Measurements from ENCODE around the gene ING5. TPM values are rescaled to one million over a fixed set of nuclear protein-coding genes. Genes with fewer than 3 reads are reported as not detected.
"Not testable (repeated sequence)": the region's sequence is repeated elsewhere in the genome, so short reads cannot be mapped to it uniquely, and the experiment has no call there.

The ING5 gene
- total RNA-seq, 1 donor from 2014 or later, result 56.9 TPM

GRCh38 chr2:241660593-241661213 is 41.1 kb upstream of the ING5 start:
- DNase-seq (ENCODE audit: low spot score in 2 of 2, unreplicated experiment in 2 of 2), result no peak
- TF ChIP-seq CTCF (IDR thresholded peaks at IDR 0.05; ENCODE audit: unreplicated experiment), result no peak
- Mint-ChIP-seq H3K4me3 (no peak overlapping the region), H3K9me3 (no peaks in the 10 kb centered on the region), H3K27me3 (ENCODE audit: low read depth) (no peaks in the 10 kb centered on the region), H3K36me3 (peaks cover 23% of the 10 kb centered on the region), H3K4me1 (peaks cover 10% of the 10 kb centered on the region), H3K27ac (no peak overlapping the region)

GRCh38 chr2:241662731-241663130 is 39.1 kb upstream of the ING5 start:
- H3K27me3 Mint-ChIP-seq (ENCODE audit: low read depth), result not testable (repeated sequence)

GRCh38 chr2:241665731-241666440 is 36.0 kb upstream of the ING5 start:
- H3K27ac Mint-ChIP-seq, result peak overlapping the region; percentile 83

More at GRCh38 chr2:241662731-241663130, 39.1 kb upstream of the ING5 start:
- not testable (repeated sequence) for H3K9me3 Mint-ChIP-seq; H3K4me3 Mint-ChIP-seq; DNase-seq (ENCODE audit: low spot score in 2 of 2, unreplicated experiment in 2 of 2); H3K27ac Mint-ChIP-seq
- H3K36me3 Mint-ChIP-seq, result peaks cover 16% of the 10 kb centered on the region
- peaks cover 17% of the 10 kb centered on the region for H3K4me1 Mint-ChIP-seq

DNA sequence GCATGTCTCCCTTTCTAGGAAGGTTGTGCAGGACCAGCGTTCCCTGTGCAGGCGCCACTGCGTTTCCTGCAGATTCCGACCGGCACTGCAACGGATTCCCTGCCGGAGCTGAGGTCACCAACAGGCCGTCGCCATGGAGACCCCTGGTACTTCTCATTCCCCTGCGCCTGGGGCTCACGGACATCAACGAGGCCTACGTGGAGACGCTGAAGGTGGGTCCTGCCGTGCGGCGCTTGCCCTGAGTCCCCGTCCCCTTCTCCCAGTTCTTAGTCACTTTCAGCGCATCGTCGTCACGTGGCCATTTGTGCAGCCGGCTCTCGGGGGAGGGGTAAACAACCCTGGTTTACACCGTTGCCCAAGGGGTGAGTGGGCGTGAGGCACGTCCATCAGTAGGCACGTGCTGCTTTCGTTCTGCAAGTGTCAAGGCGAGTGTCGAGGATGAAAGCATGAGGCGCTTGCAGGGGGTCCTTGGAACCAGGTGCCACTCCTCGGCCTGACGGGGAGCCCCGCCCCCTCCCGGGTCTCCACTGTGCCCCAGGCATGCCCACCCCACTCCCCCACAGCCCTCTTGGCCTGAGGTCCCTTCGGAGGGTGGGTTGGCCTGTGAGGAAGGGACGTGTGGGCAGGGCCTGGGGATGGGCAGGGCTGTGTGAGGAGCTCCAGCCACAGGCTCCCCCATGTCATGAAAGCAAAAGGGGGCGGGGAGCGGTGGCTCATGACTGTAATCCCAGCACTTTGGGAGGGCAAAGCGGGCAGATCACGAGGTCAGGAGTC is 35.0 kb upstream of the ING5 start:
- Mint-ChIP-seq H3K4me1 (peaks cover 17% of the 10 kb centered on the region), H3K27me3 (ENCODE audit: low read depth) (no peaks in the 10 kb centered on the region), H3K4me3 (peak overlapping the region; percentile 38), H3K36me3 (peaks cover 9% of the 10 kb centered on the region), H3K9me3 (no peaks in the 10 kb centered on the region), H3K27ac (peak overlapping the region; percentile 83)
- peak; percentile 56 to 67 for DNase-seq (ENCODE audit: low spot score in 2 of 2, unreplicated experiment in 2 of 2)
- TF ChIP-seq CTCF (IDR thresholded peaks at IDR 0.05; ENCODE audit: unreplicated experiment), result no peak

More at GRCh38 chr2:241665731-241666440, 36.0 kb upstream of the ING5 start:
- H3K27me3 Mint-ChIP-seq (ENCODE audit: low read depth), result no peaks in the 10 kb centered on the region
- no peak overlapping the region for H3K4me3 Mint-ChIP-seq
- H3K36me3 Mint-ChIP-seq, result peaks cover 5% of the 10 kb centered on the region
- TF ChIP-seq CTCF (IDR thresholded peaks at IDR 0.05; ENCODE audit: unreplicated experiment), result no peak
- DNase-seq (ENCODE audit: low spot score in 2 of 2, unreplicated experiment in 2 of 2), result no peak
- peaks cover 17% of the 10 kb centered on the region for H3K4me1 Mint-ChIP-seq
- no peaks in the 10 kb centered on the region for H3K9me3 Mint-ChIP-seq

DNA sequence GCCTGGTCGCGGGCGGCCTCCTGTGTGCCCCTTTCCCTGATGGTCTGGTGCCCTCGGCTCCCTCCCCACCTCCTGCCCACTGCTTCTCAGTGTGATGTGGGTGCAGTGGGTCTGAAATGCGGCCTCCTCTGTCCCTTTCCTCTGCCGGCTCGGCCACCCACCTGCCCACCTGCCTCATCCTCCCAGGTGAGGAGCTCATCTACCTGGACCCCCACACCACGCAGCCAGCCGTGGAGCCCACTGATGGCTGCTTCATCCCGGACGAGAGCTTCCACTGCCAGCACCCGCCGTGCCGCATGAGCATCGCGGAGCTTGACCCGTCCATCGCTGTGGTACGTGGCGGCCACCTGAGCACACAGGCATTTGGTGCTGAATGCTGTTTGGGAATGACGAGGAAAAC is 33.5 kb upstream of the ING5 start:
- H3K27me3 Mint-ChIP-seq (ENCODE audit: low read depth), result no peaks in the 10 kb centered on the region
- no peak for TF ChIP-seq CTCF (IDR thresholded peaks at IDR 0.05; ENCODE audit: unreplicated experiment)
- no peak for DNase-seq (ENCODE audit: low spot score in 2 of 2, unreplicated experiment in 2 of 2)
- no peak overlapping the region for H3K4me3 Mint-ChIP-seq
- H3K9me3 Mint-ChIP-seq, result no peaks in the 10 kb centered on the region
- H3K27ac Mint-ChIP-seq, result no peak overlapping the region
- H3K36me3 Mint-ChIP-seq, result peaks cover 10% of the 10 kb centered on the region
- peaks cover 17% of the 10 kb centered on the region for H3K4me1 Mint-ChIP-seq

DNA sequence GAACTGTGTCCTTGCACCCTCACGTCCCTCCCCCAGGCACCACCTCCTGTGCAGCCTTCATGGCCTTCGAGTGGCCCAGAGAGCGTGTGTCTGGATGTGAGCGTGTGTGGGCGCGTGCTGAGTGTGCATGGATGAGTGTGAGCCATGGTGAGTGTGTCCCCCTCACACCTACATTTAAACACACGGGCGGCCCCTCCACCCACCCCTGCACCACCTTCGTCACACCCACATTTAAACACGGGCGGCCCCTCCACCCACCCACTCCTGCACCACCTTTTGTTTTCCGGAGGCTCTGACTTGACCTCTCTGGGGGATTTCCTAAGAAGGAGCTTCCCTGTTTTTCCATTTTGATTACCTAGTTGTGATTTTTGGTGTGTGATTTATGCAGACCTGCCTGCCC is 33.0 kb upstream of the ING5 start:
- Mint-ChIP-seq H3K27me3 (ENCODE audit: low read depth) (no peaks in the 10 kb centered on the region), H3K27ac (no peak overlapping the region), H3K4me1 (peaks cover 17% of the 10 kb centered on the region), H3K4me3 (no peak overlapping the region), H3K9me3 (no peaks in the 10 kb centered on the region), H3K36me3 (peaks cover 11% of the 10 kb centered on the region)
- DNase-seq (ENCODE audit: low spot score in 2 of 2, unreplicated experiment in 2 of 2), result no peak
- TF ChIP-seq CTCF (IDR thresholded peaks at IDR 0.05; ENCODE audit: unreplicated experiment), result no peak
